HepG2 (cell line): Measurements from ENCODE around the gene MAML1. TPM values are rescaled to one million over a fixed set of nuclear protein-coding genes. Genes with fewer than 3 reads are reported as not detected.

ENCODE experiments used
- FOXA1 ChIP-seq, 2 experiments: fragments of 450-650 bp in 1 of 2; sonication (generic) in 1 of 2; formaldehyde crosslinking in 1 of 2; IDR thresholded peaks; 2 replicates each; pipeline versions ENCODE4 v1.4.0 to v1.6.1; 2016 to 2020; ENCODE audit warnings: missing genetic modification reagents in 1 of 2
- GTF3A ChIP-seq: sonication (generic); formaldehyde crosslinking; conservative IDR thresholded peaks from 2 replicates; pipeline ENCODE4 v1.4.0; 2020; ENCODE audit warnings: mild to moderate bottlenecking, missing genetic modification reagents
- HOXA5 ChIP-seq: sonication (generic); formaldehyde crosslinking; IDR thresholded peaks from 2 replicates; pipeline ENCODE4 v1.4.0; 2020; ENCODE audit warnings: missing genetic modification reagents
- KDM5B ChIP-seq: sonication (generic); formaldehyde crosslinking; IDR thresholded peaks from 2 replicates; pipeline ENCODE4 v1.4.0; 2020; ENCODE audit warnings: missing genetic modification reagents, mild to moderate bottlenecking, borderline replicate concordance
- ONECUT2 ChIP-seq: sonication (generic); formaldehyde crosslinking; IDR thresholded peaks from 2 replicates; pipeline ENCODE4 v1.4.0; 2020; ENCODE audit warnings: missing genetic modification reagents
- PITX1 ChIP-seq: sonication (generic); formaldehyde crosslinking; IDR thresholded peaks from 2 replicates; pipeline ENCODE4 v1.5.1; 2020; ENCODE audit warnings: mild to moderate bottlenecking, missing genetic modification reagents
- SOX6 ChIP-seq, 2 experiments: fragments of 450-650 bp in 1 of 2; sonication (generic) in 1 of 2; formaldehyde crosslinking in 1 of 2; IDR thresholded peaks; 2 replicates each; pipeline versions ENCODE4 v1.4.0 to v1.6.1; 2017 to 2020; ENCODE audit warnings: antibody characterized with exemption in 1 of 2, mild to moderate bottlenecking in 1 of 2, missing genetic modification reagents in 1 of 2
- TP53 ChIP-seq: sonication (generic); formaldehyde crosslinking; conservative IDR thresholded peaks from 2 replicates; pipeline ENCODE4 v1.4.0; 2020; ENCODE audit warnings: missing genetic modification reagents
- YEATS2 ChIP-seq: sonication (generic); formaldehyde crosslinking; IDR thresholded peaks from 2 replicates; pipeline ENCODE4 v1.4.0; 2020; ENCODE audit warnings: missing genetic modification reagents, borderline replicate concordance
- ZGPAT ChIP-seq: IDR thresholded peaks from 2 replicates; pipeline ENCODE4 v1.6.1; 2016; ENCODE audit warnings: mild to moderate bottlenecking
- ZNF484 ChIP-seq: sonication (generic); formaldehyde crosslinking; IDR thresholded peaks from 2 replicates; pipeline ENCODE4 v1.5.1; 2020; ENCODE audit warnings: mild to moderate bottlenecking, low read depth, missing genetic modification reagents, borderline replicate concordance
- ZSCAN25 ChIP-seq: sonication (generic); formaldehyde crosslinking; IDR thresholded peaks from 2 replicates; pipeline ENCODE4 v1.8.0; 2022; ENCODE audit warnings: mild to moderate bottlenecking, missing genetic modification reagents
- polyA plus RNA-seq, 8 experiments: library from polyadenylated mRNA; depleted of rRNA in 3 of 8; stranded (reverse) in 7 of 8; unstranded in 1 of 8; fragments of >200 nt; fragmentation: Illumina TruSeq in 4 of 8; extraction: Trizol in 4 of 8; gene quantifications; 2 replicates each; pipeline versions ENCODE4 v1.2.1 to v1.2.3, GENCODE V29; 2011 to 2016; ENCODE audit warnings: low read depth in 4 of 8, missing spikeins in 1 of 8, mixed read lengths in 1 of 8; ENCODE audit not compliant: insufficient read depth in 1 of 8
- total RNA-seq, 5 experiments: library from RNA; depleted of rRNA; stranded (reverse); fragments of >200 nt; fragmentation: Illumina TruSeq; extraction: Trizol; gene quantifications; 2 replicates each; pipeline ENCODE4 v1.2.3, GENCODE V29; 2016; ENCODE audit warnings: low read depth in 1 of 5
- TF ChIP-seq, protein P1 (sequence below): sonication (generic); formaldehyde crosslinking; IDR thresholded peaks from 2 replicates; pipeline ENCODE4 v1.4.0; 2020; ENCODE audit warnings: missing genetic modification reagents, borderline replicate concordance
- TF ChIP-seq, protein P2 (sequence below): sonication (generic); formaldehyde crosslinking; IDR thresholded peaks from 2 replicates; pipeline ENCODE4 v1.8.1; 2023; ENCODE audit warnings: mild to moderate bottlenecking, missing genetic modification reagents
- TF ChIP-seq, protein P3 (sequence below): sonication (generic); IDR thresholded peaks from 2 replicates; pipeline ENCODE4 v1.6.1; 2016; ENCODE audit warnings: low read depth, borderline replicate concordance
- TF ChIP-seq, protein P4 (sequence below): IDR thresholded peaks from 2 replicates; pipeline ENCODE4 v1.6.1; 2018; ENCODE audit warnings: missing genetic modification reagents

MAML1 gene
- total and polyA plus RNA-seq, 2 of the 13 experiments (the other 11 are each of a cell fraction or from before 2014, with no cell fraction given), result 10.0 to 10.8 TPM

GRCh38 chr5:179795049-179795862, 62.6 kb downstream of the MAML1 start (continued):
- TF ChIP-seq KDM5B (CRISPR knock-in tag), result peak; percentile 12; the same call in 1 of the 2 replicates
- TF ChIP-seq ONECUT2, result no peak
- TF ChIP-seq, protein P1, sequence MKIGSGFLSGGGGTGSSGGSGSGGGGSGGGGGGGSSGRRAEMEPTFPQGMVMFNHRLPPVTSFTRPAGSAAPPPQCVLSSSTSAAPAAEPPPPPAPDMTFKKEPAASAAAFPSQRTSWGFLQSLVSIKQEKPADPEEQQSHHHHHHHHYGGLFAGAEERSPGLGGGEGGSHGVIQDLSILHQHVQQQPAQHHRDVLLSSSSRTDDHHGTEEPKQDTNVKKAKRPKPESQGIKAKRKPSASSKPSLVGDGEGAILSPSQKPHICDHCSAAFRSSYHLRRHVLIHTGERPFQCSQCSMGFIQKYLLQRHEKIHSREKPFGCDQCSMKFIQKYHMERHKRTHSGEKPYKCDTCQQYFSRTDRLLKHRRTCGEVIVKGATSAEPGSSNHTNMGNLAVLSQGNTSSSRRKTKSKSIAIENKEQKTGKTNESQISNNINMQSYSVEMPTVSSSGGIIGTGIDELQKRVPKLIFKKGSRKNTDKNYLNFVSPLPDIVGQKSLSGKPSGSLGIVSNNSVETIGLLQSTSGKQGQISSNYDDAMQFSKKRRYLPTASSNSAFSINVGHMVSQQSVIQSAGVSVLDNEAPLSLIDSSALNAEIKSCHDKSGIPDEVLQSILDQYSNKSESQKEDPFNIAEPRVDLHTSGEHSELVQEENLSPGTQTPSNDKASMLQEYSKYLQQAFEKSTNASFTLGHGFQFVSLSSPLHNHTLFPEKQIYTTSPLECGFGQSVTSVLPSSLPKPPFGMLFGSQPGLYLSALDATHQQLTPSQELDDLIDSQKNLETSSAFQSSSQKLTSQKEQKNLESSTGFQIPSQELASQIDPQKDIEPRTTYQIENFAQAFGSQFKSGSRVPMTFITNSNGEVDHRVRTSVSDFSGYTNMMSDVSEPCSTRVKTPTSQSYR (CRISPR knock-in tag), result no peak
- TF ChIP-seq, protein P2, sequence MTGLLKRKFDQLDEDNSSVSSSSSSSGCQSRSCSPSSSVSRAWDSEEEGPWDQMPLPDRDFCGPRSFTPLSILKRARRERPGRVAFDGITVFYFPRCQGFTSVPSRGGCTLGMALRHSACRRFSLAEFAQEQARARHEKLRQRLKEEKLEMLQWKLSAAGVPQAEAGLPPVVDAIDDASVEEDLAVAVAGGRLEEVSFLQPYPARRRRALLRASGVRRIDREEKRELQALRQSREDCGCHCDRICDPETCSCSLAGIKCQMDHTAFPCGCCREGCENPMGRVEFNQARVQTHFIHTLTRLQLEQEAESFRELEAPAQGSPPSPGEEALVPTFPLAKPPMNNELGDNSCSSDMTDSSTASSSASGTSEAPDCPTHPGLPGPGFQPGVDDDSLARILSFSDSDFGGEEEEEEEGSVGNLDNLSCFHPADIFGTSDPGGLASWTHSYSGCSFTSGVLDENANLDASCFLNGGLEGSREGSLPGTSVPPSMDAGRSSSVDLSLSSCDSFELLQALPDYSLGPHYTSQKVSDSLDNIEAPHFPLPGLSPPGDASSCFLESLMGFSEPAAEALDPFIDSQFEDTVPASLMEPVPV (CRISPR knock-in tag), result peak; percentile 12; the same call in 1 of the 2 replicates
- TF ChIP-seq ZGPAT (CRISPR knock-in tag), result no peak
- no peak for TF ChIP-seq SOX6 (IDR thresholded peaks at IDR 0.05)
- 0 out of 2 replicates have a peak, but pooled peaks have one; percentile 10 for TF ChIP-seq SOX6 (CRISPR knock-in tag; IDR thresholded peaks at IDR 0.05)
- TF ChIP-seq ZSCAN25 (CRISPR knock-in tag), result no peak
- no peak for TF ChIP-seq PITX1
- no peak for TF ChIP-seq YEATS2
- TF ChIP-seq, protein P3, sequence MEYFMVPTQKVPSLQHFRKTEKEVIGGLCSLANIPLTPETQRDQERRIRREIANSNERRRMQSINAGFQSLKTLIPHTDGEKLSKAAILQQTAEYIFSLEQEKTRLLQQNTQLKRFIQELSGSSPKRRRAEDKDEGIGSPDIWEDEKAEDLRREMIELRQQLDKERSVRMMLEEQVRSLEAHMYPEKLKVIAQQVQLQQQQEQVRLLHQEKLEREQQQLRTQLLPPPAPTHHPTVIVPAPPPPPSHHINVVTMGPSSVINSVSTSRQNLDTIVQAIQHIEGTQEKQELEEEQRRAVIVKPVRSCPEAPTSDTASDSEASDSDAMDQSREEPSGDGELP, result no peak
- TF ChIP-seq HOXA5 (CRISPR knock-in tag), result no peak
- no peak for TF ChIP-seq GTF3A
- TF ChIP-seq, protein P4, sequence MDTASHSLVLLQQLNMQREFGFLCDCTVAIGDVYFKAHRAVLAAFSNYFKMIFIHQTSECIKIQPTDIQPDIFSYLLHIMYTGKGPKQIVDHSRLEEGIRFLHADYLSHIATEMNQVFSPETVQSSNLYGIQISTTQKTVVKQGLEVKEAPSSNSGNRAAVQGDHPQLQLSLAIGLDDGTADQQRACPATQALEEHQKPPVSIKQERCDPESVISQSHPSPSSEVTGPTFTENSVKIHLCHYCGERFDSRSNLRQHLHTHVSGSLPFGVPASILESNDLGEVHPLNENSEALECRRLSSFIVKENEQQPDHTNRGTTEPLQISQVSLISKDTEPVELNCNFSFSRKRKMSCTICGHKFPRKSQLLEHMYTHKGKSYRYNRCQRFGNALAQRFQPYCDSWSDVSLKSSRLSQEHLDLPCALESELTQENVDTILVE (CRISPR knock-in tag), result no peak
- TF ChIP-seq TP53, result no peak
- no peak for TF ChIP-seq ZNF484 (CRISPR knock-in tag)
- no peak for TF ChIP-seq FOXA1 (IDR thresholded peaks at IDR 0.05)
- TF ChIP-seq FOXA1 (CRISPR knock-in tag; IDR thresholded peaks at IDR 0.05), result no peak
